Natural killer cell (primary cell): ENCODE data around the gene NECAB2. TPM values are rescaled to one million over a fixed set of nuclear protein-coding genes. Genes with fewer than 3 reads are reported as not detected.

ENCODE experiments used
- ATAC-seq, 3 donors: fragments of 150-1000 bp in 2 of 3; fragments of 200-7000 bp in 1 of 3; cut with Tn5 transposase; 1 replicate in 1 of 3; 2 replicates in 2 of 3; pipeline ENCODE4 v1.10.0; 2021; ENCODE audit warnings: mild to moderate bottlenecking in 2 of 3, moderate library complexity in 2 of 3
- DNase-seq, 2 donors: peaks; one replicate each; pipeline versions ENCODE4 v3.0.0 to v3.0.0-alpha.2; 2013 to 2021; ENCODE audit warnings: mixed read lengths in 1 of 2
- H3K27ac ChIP-seq: one replicate; pipeline ENCODE4 v1.5.1; 2013; ENCODE audit warnings: mild to moderate bottlenecking, low read length
- H3K27me3 ChIP-seq: one replicate; pipeline ENCODE4 v1.6.1; 2013; ENCODE audit warnings: low read length; ENCODE audit not compliant: control insufficient read depth, insufficient read depth
- H3K36me3 ChIP-seq: one replicate; pipeline ENCODE4 v1.6.1; 2013; ENCODE audit warnings: low read length; ENCODE audit not compliant: control insufficient read depth, insufficient read depth
- H3K4me1 ChIP-seq: one replicate; pipeline ENCODE4 v1.6.1; 2013; ENCODE audit warnings: low read length; ENCODE audit not compliant: control insufficient read depth, insufficient read depth
- H3K4me3 ChIP-seq: one replicate; pipeline ENCODE4 v1.5.1; 2013; ENCODE audit warnings: low read length
- H3K9me3 ChIP-seq: one replicate; pipeline ENCODE4 v1.6.1; 2013; ENCODE audit warnings: low read length; ENCODE audit not compliant: control insufficient read depth, insufficient read depth
- H3K27ac Mint-ChIP-seq, 2 donors: one replicate each; pipeline ENCODE4 v1.8.0; 2022; ENCODE audit warnings: mild to moderate bottlenecking in 2 of 2, mixed read lengths in 2 of 2, moderate library complexity in 1 of 2
- H3K27me3 Mint-ChIP-seq, 2 donors: one replicate each; pipeline ENCODE4 v1.8.0; 2022; ENCODE audit warnings: low read depth in 2 of 2, mixed read lengths in 2 of 2
- H3K36me3 Mint-ChIP-seq: one replicate; pipeline ENCODE4 v1.8.0; 2022; ENCODE audit warnings: mixed read lengths
- H3K4me1 Mint-ChIP-seq, 2 donors: one replicate each; pipeline ENCODE4 v1.8.0; 2022; ENCODE audit warnings: mixed read lengths in 2 of 2
- H3K4me3 Mint-ChIP-seq: one replicate; pipeline ENCODE4 v1.8.0; 2022; ENCODE audit warnings: mild to moderate bottlenecking, moderate library complexity, mixed read lengths
- H3K9me3 Mint-ChIP-seq, 2 donors: one replicate each; pipeline ENCODE4 v1.8.0; 2022; ENCODE audit warnings: mixed read lengths in 2 of 2
- CTCF ChIP-seq: fragments of 200-600 bp; IDR thresholded peaks from one replicate; pipeline ENCODE4 v1.8.0; 2022; ENCODE audit warnings: antibody characterized with exemption
- WGBS: methylation state at CpG from one replicate; pipeline ENCODE4 v1.1.7; 2013; ENCODE audit warnings: missing lambda C conversion rate; ENCODE audit not compliant: insufficient coverage; 5-methylcytosine and 5-hydroxymethylcytosine counted together
- intact Hi-C: fragments of 100-400 bp; cut with micrococcal nuclease; formaldehyde crosslinking; loops from one replicate; pipeline ENCODE4 v1.14.2; 2022
- total RNA-seq, 4 donors: library from RNA; stranded (reverse); fragments of 120-200 nt in 1 of 4; gene quantifications; one replicate each; pipeline versions ENCODE4 v1.2.3 to v1.2.4, GENCODE V29; 2013 to 2022

NECAB2 gene
- total RNA-seq, 3 donors from 2014 or later (not counting 1 experiment from before 2014, with no cell fraction given), result 0.75 TPM; not detected in 2

GRCh38 chr16:84014570-84015327, 46.7 kb downstream of the NECAB2 start:
- peaks cover 3% of the 10 kb centered on the region for H3K9me3 ChIP-seq
- H3K27ac ChIP-seq, result no peak overlapping the region
- peak overlapping the region; percentile 9 for H3K4me3 Mint-ChIP-seq
- H3K36me3 ChIP-seq, result no peaks in the 10 kb centered on the region
- no peak overlapping the region for H3K27ac Mint-ChIP-seq
- intact Hi-C loops, result no loop called here
- no peaks in the 10 kb centered on the region for H3K9me3 Mint-ChIP-seq
- H3K27me3 ChIP-seq, result no peaks in the 10 kb centered on the region
- H3K4me1 Mint-ChIP-seq, result peaks cover 10% of the 10 kb centered on the region in 2 donors
- peaks cover 8% of the 10 kb centered on the region for H3K4me1 ChIP-seq
- DNase-seq, result no peak
- H3K36me3 Mint-ChIP-seq, result no peaks in the 10 kb centered on the region
- ATAC-seq, result no peak
- 79% methylated on average over 14 of the region's 14 CpGs for WGBS
- H3K27me3 Mint-ChIP-seq, result no peaks in the 10 kb centered on the region
- H3K4me3 ChIP-seq, result no peak overlapping the region
- no peak for TF ChIP-seq CTCF

DNA sequence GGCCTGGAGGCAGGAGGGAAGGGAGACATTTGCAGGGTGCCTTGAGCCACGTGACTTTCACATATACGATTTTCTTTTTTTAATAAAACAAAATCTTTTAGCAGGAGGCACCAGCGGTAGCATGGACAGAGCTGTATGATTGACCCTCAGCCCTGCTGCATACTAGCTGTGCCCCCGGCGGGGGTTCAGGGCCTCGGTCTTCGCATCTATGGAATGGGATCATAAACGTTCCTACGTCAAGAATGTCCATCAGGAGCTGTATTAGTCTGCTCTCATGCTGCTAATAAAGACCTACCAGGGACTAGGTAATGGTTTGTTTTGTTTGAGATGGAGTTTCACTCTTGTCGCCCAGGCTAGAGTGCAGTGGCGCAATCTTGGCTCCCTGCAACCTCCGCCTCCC, 47.4 kb downstream of the NECAB2 start:
- WGBS, result 91% methylated on average over 12 of the region's 12 CpGs
- DNase-seq, result no peak
- Histone ChIP-seq H3K4me3 (no peak overlapping the region), H3K36me3 (no peaks in the 10 kb centered on the region), H3K27ac (no peak overlapping the region), H3K9me3 (peaks cover 3% of the 10 kb centered on the region), H3K4me1 (peaks cover 8% of the 10 kb centered on the region), H3K27me3 (no peaks in the 10 kb centered on the region)
- TF ChIP-seq CTCF, result no peak
- no peaks in the 10 kb centered on the region for H3K27me3 Mint-ChIP-seq
- no peaks in the 10 kb centered on the region for H3K36me3 Mint-ChIP-seq
- H3K4me1 Mint-ChIP-seq, result peaks cover 10% of the 10 kb centered on the region in 2 donors
- no peak for ATAC-seq
- H3K9me3 Mint-ChIP-seq, result no peaks in the 10 kb centered on the region
- intact Hi-C loops, result no loop called here
- H3K27ac Mint-ChIP-seq, result no peak overlapping the region
- H3K4me3 Mint-ChIP-seq, result no peak overlapping the region

GRCh38 chr16:84016477-84016876, 48.4 kb downstream of the NECAB2 start:
- no peaks in the 10 kb centered on the region for H3K36me3 ChIP-seq
- H3K9me3 ChIP-seq, result peaks cover 8% of the 10 kb centered on the region
- Mint-ChIP-seq H3K9me3 (peaks cover 0 to 2% of the 10 kb centered on the region in 2 donors), H3K4me1 (peaks cover 10% of the 10 kb centered on the region in 2 donors), H3K4me3 (no peak overlapping the region), H3K27me3 (no peaks in the 10 kb centered on the region), H3K36me3 (no peaks in the 10 kb centered on the region), H3K27ac (no peak overlapping the region)
- H3K4me1 ChIP-seq, result peaks cover 8% of the 10 kb centered on the region
- no peak for TF ChIP-seq CTCF
- intact Hi-C loops, result no loop called here
- H3K27ac ChIP-seq, result no peak overlapping the region
- WGBS, result 90% methylated on average over 12 of the region's 12 CpGs
- H3K4me3 ChIP-seq, result no peak overlapping the region
- ATAC-seq (no peak), DNase-seq (no peak)
- H3K27me3 ChIP-seq, result no peaks in the 10 kb centered on the region

DNA sequence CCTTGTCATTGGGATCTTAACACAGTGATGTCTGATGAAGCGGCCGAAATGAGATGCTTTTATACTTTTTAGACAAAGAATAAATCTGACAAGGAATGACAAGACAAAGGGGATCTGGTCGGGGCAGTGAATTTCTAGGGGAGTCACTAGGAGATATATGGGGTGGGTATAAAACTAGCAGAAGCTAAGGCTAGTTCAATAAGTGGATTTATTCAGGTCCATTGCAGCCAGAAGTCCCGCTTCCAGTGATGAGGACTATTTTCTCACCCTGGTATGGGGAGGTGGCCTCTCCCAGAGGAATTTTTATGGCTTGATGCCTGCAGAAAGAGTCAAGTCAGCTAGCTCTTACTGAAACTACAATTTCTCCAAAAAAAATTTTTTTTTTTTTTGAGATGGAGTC, 50.7 kb downstream of the NECAB2 start:
- Histone ChIP-seq H3K4me3 (no peak overlapping the region), H3K27me3 (no peaks in the 10 kb centered on the region), H3K27ac (no peak overlapping the region), H3K9me3 (peaks cover 11% of the 10 kb centered on the region), H3K4me1 (peaks cover 8% of the 10 kb centered on the region), H3K36me3 (no peaks in the 10 kb centered on the region)
- ATAC-seq, result no peak
- Mint-ChIP-seq H3K4me1 (peaks cover 10% of the 10 kb centered on the region in 2 donors), H3K36me3 (no peaks in the 10 kb centered on the region), H3K27ac (no peak overlapping the region), H3K4me3 (no peak overlapping the region), H3K27me3 (no peaks in the 10 kb centered on the region), H3K9me3 (peaks cover 0 to 3% of the 10 kb centered on the region in 2 donors)
- no peak for DNase-seq
- WGBS, result 89% methylated on average over 4 of the region's 4 CpGs
- TF ChIP-seq CTCF, result no peak
- intact Hi-C loops, result no loop called here
